Lower leg skin (tissue), 4 donors: Measurements from ENCODE around the gene EEF1AKMT3. TPM values are rescaled to one million over a fixed set of nuclear protein-coding genes. Genes with fewer than 3 reads are reported as not detected.

ENCODE experiments used
- DNase-seq, 2 donors: peaks; one replicate each; pipeline ENCODE4 v3.0.0-alpha.2; 2019; ENCODE audit warnings: low spot score in 2 of 2
- H3K4me3 ChIP-seq: fragments of 200-600 bp; sonication (generic); 2 replicates; pipeline ENCODE4 v1.5.1; 2017; ENCODE audit warnings: mild to moderate bottlenecking, low read depth; ENCODE audit not compliant: poor library complexity, severe bottlenecking
- POLR2A ChIP-seq, 2 donors: fragments of 450-650 bp; IDR thresholded peaks; one replicate each; pipeline ENCODE4 v1.6.1; 2016 to 2017; ENCODE audit warnings: antibody characterized with exemption in 2 of 2, mild to moderate bottlenecking in 1 of 2, moderate library complexity in 1 of 2
- WGBS, 2 donors: methylation state at CpG; one replicate each; pipeline ENCODE4 v1.1.5; 2018; 5-methylcytosine and 5-hydroxymethylcytosine counted together
- intact Hi-C: fragments of 100-400 bp; cut with DNase I; formaldehyde crosslinking; loops from one replicate; pipeline ENCODE4 v1.15.0; 2023; ENCODE audit warnings: low total_unique reads
- total RNA-seq, 4 donors: library from RNA; depleted of rRNA; stranded (reverse); fragments of >200 nt; gene quantifications; one replicate each; pipeline ENCODE4 v1.1.0, GENCODE V29; 2016
- TF ChIP-seq, protein P1 (sequence below), 3 donors: fragments of 450-650 bp; IDR thresholded peaks; one replicate each; pipeline ENCODE4 v1.5.1; 2016; ENCODE audit warnings: antibody characterized with exemption in 3 of 3, mild to moderate bottlenecking in 3 of 3, moderate library complexity in 2 of 3

EEF1AKMT3 gene
- total RNA-seq, 4 donors from 2014 or later, result 6.3 to 13.2 (median 9.9) TPM

DNA sequence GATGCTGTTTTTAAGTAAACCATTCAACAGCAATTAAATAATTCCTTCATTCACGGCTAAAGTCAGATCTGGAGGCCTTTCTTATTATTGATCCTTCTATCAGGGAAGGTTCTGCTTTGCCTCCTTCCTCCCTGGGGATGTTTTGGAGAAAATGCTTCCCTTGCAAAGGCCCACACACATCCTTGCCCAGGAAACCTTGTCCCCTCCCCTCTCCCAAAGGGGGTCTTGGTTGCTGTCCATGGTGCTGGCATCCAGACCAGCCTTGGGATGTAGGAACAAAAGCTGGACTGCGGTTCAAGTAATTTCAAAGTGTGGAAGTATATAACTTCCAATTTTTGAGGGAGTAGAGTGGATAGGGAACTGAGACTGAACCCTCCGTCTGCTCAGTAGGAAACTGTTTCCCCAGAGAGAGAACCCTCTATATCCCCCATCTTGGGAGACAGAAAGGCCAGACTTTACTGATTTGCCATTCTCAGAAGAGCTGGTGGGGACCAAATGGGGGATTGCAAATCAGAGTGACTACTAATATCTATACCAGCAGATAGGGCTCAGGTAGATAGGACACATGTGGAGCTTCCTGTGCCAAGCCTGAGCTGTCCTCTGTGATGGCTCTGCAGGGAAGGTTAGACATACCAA, 11.9 kb upstream of the EEF1AKMT3 start:
- TF ChIP-seq, protein P1, sequence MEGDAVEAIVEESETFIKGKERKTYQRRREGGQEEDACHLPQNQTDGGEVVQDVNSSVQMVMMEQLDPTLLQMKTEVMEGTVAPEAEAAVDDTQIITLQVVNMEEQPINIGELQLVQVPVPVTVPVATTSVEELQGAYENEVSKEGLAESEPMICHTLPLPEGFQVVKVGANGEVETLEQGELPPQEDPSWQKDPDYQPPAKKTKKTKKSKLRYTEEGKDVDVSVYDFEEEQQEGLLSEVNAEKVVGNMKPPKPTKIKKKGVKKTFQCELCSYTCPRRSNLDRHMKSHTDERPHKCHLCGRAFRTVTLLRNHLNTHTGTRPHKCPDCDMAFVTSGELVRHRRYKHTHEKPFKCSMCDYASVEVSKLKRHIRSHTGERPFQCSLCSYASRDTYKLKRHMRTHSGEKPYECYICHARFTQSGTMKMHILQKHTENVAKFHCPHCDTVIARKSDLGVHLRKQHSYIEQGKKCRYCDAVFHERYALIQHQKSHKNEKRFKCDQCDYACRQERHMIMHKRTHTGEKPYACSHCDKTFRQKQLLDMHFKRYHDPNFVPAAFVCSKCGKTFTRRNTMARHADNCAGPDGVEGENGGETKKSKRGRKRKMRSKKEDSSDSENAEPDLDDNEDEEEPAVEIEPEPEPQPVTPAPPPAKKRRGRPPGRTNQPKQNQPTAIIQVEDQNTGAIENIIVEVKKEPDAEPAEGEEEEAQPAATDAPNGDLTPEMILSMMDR (IDR thresholded peaks at IDR 0.05), result no peak
- TF ChIP-seq POLR2A (IDR thresholded peaks at IDR 0.05), result no peak
- no peak for DNase-seq
- intact Hi-C loops, result no loop called here
- WGBS, 2 donors, result 91 to 94% methylated on average over 3 of the region's 3 CpGs
- H3K4me3 ChIP-seq, result no peak overlapping the region

DNA sequence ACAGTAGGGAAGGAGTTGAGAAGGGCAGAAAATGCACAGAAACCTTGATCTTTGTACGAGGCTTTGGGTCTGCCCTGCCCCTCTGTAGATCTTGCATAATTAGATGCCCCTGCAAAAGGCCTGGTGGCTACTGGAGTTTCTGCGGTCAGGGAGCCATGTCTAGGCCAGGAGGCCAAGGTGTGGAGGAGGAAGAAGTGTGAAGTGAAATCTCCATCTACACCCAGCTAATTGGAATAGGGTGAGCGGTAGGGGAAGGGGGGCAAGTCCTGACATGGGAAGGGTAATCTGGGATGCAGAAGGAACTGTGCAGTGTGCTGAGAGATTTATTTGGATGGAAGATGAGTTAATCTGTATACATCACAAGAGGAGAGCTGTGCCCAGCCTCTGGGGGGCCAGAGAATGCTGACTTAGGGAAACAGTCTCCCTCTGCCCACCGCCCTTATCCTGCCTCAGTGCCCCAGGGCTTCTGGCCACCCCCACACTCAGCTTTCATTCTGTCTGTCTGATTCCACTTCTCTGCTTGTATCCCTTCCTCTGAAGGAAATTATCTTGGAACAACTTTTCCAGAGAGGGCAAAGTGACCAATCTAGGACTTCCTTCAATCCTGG, 10.9 kb upstream of the EEF1AKMT3 start:
- no peak for DNase-seq
- H3K4me3 ChIP-seq, result no peak overlapping the region
- intact Hi-C loops, result no loop called here
- TF ChIP-seq, protein P1 (IDR thresholded peaks at IDR 0.05), result no peak
- WGBS, 2 donors, result 89 to 91% methylated on average over 4 of the region's 4 CpGs

DNA sequence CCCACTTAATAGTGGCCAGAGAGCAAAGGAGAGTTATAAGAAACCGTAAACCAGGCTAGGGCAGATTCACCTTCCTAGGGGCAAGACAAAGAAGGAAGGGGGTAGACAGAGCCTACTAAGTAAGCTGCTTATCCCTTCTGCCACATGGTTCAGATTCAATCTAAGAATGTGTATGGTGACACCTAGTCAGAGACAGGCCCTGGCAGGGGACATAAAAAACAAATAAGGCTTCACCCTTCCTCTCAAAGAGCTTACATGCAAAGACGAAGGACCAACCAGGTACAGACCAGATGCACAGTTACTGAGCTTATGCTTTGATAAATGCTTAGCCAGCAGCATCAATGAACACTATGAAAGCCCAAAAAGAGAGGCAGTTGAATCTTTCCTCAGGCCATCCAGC, 10.0 kb upstream of the EEF1AKMT3 start:
- TF ChIP-seq POLR2A (IDR thresholded peaks at IDR 0.05), result no peak
- TF ChIP-seq, protein P1 (IDR thresholded peaks at IDR 0.05), result no peak
- 92 to 98% methylated on average over 2 of the region's 2 CpGs for WGBS, 2 donors
- intact Hi-C loops, result no loop called here
- H3K4me3 ChIP-seq, result no peak overlapping the region
- no peak for DNase-seq

DNA sequence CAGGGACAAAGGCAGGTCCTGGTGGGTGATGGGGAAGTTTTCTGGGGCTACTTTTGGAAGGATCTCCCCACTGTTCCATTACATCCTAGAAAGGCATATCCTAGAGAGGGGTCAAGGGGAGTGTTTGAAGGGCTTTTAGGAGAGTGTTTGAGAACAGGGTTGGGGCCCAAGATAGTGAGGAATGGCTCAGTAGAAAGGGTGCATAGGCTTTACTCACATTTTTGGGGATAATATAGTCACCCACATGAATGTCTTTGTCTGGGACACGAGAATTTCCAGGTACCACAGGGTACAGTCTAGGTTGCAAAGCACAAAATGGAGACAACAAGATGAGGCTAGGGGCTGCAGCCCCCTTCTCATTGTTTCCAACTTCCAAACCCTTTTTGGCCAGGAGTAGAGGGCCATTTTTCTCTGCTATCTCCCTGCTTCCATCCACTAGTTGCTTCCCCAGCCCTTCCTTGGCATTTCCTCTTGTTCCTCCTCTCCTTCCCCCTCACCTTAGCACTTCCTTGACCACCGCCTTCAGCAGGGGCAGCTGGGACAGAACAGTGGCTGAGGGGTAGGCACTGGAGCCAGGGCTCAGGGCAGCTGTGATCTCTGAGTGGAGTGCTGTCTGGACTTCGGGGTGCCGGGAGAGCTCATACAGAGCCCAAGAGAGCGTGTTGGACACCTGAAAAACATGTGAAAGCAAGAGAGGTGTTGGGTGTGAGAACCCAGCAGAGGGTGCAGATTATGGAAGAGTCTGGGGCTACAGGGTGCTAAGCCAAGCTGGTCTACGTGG, 8.3 kb upstream of the EEF1AKMT3 start:
- intact Hi-C loops, result no loop called here
- no peak for DNase-seq
- TF ChIP-seq POLR2A (IDR thresholded peaks at IDR 0.05), result no peak
- TF ChIP-seq, protein P1 (IDR thresholded peaks at IDR 0.05), result no peak
- 83 to 89% methylated on average over 6 of the region's 6 CpGs for WGBS, 2 donors
- H3K4me3 ChIP-seq, result no peak overlapping the region

DNA sequence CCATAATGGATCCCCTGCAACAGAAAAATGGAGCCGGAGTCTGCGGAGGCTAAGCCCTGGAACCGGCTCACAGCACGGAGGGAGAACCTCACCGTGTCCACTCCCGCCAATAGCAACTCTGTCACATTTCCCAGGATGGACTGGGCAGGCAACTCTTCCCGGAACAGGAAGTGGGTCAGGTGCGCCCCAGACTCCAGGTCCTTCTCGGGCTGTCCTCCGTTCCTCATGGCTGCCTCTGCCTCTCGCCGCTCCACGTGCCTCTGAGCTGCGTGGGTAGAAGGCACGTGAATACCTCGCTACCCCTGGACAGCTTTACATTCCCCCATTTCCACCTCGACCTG, 7.8 kb upstream of the EEF1AKMT3 start:
- no peak for TF ChIP-seq POLR2A (IDR thresholded peaks at IDR 0.05)
- TF ChIP-seq, protein P1 (IDR thresholded peaks at IDR 0.05), result no peak
- WGBS, 2 donors, result 19 to 20% methylated on average over 17 of the region's 17 CpGs
- peak overlapping the region; percentile 11 for H3K4me3 ChIP-seq
- DNase-seq, result no peak
- intact Hi-C loops, result no loop called here
